ENCODE data around the gene GALNT9.

GRCh38 chr12:132227782-132228475 is 101.5 kb downstream of the GALNT9 start:
- no peak for TF ChIP-seq CTCF (IDR thresholded peaks at IDR 0.05)
- TF ChIP-seq POLR2A (IDR thresholded peaks at IDR 0.05) = no peak
